Astrocyte of the cerebellum (primary cell): ENCODE data around the gene SH2D4B.

Source experiments
- DNase-seq: peaks from one replicate; pipeline ENCODE4 v3.0.0-alpha.2; 2011; ENCODE audit warnings: low read depth
- H3K4me3 ChIP-seq: 2 replicates; pipeline ENCODE4 v1.5.1; 2011; ENCODE audit warnings: mild to moderate bottlenecking, low read depth, low read length, moderate library complexity
- CTCF ChIP-seq: IDR thresholded peaks from 2 replicates; pipeline ENCODE4 v1.5.1; 2012; ENCODE audit warnings: low read length, low read depth, moderate library complexity, mild to moderate bottlenecking; ENCODE audit errors: missing control alignments
- in situ Hi-C: cut with HindIII; loops from 2 replicates; pipeline ENCODE4 v1.10.0; 2017; ENCODE audit warnings: low sequenced_read_pairs

The SH2D4B gene

GRCh38 chr10:80647173-80647833 is 109.6 kb downstream of the SH2D4B start:
- no peak overlapping the region for H3K4me3 ChIP-seq
- in situ Hi-C loops = no loop called here
- TF ChIP-seq CTCF = no peak
- DNase-seq = no peak

- DNase-seq = no peak
- no peak overlapping the region for H3K4me3 ChIP-seq
- no peak for TF ChIP-seq CTCF
- in situ Hi-C loops = no loop called here
These were observed 110.4 kb downstream of the SH2D4B start for GRCh38 chr10:80648106-80648505.

GRCh38 chr10:80649183-80649582 is 111.5 kb downstream of the SH2D4B start:
- H3K4me3 ChIP-seq = no peak overlapping the region
- in situ Hi-C loops = no loop called here
- no peak for DNase-seq
- no peak for TF ChIP-seq CTCF

- no peak for TF ChIP-seq CTCF
- no peak overlapping the region for H3K4me3 ChIP-seq
- no peak for DNase-seq
- in situ Hi-C loops = no loop called here
These were observed 118.2 kb downstream of the SH2D4B start for GRCh38 chr10:80655898-80656297.

- no peak overlapping the region for H3K4me3 ChIP-seq
- DNase-seq = no peak
- in situ Hi-C loops = no loop called here
- TF ChIP-seq CTCF = no peak
These were observed 120.4 kb downstream of the SH2D4B start for GRCh38 chr10:80658068-80658467.

- in situ Hi-C loops = no loop called here
- H3K4me3 ChIP-seq = no peak overlapping the region
- DNase-seq = no peak
- TF ChIP-seq CTCF = no peak
These were observed 121.6 kb downstream of the SH2D4B start for GRCh38 chr10:80659289-80659688.
